GM06990 (cell line): Measurements from ENCODE around the gene S100A5.

ENCODE experiments used
- DNase-seq: peaks from one replicate; pipeline ENCODE4 v3.0.0-alpha.2; 2011; ENCODE audit not compliant: insufficient read length; ENCODE audit errors: extremely low read depth
- H3K27me3 ChIP-seq: replicated peaks from 2 replicates; pipeline ENCODE4 v1.6.0; 2011; ENCODE audit warnings: low read length; ENCODE audit not compliant: control insufficient read depth, insufficient read depth
- H3K36me3 ChIP-seq: 2 replicates; pipeline ENCODE4 v1.5.1; 2011; ENCODE audit warnings: low read length; ENCODE audit not compliant: control insufficient read depth, insufficient read depth
- H3K4me3 ChIP-seq: replicated peaks from 2 replicates; pipeline ENCODE4 v1.5.1; 2011; ENCODE audit warnings: low read depth, mild to moderate bottlenecking, control low read depth, low read length
- CTCF ChIP-seq: IDR thresholded peaks from 2 replicates; pipeline ENCODE4 v1.5.1; 2011; ENCODE audit warnings: low read length, control low read depth, mild to moderate bottlenecking, inconsistent platforms; ENCODE audit not compliant: insufficient read depth, poor library complexity, severe bottlenecking

The S100A5 gene

GRCh38 chr1:153553830-153554541, 13.3 kb upstream of the S100A5 start:
- Histone ChIP-seq H3K36me3 (no peaks in the 10 kb centered on the region), H3K27me3 (no peaks in the 10 kb centered on the region; the same call in 1 of the 2 replicates), H3K4me3 (no peak overlapping the region)
- TF ChIP-seq CTCF: no peak
- DNase-seq: no peak

GRCh38 chr1:153553096-153553495, 12.4 kb upstream of the S100A5 start:
- no peak overlapping the region for H3K4me3 ChIP-seq
- H3K36me3 ChIP-seq: no peaks in the 10 kb centered on the region
- H3K27me3 ChIP-seq: no peaks in the 10 kb centered on the region; the same call in 1 of the 2 replicates
- no peak for TF ChIP-seq CTCF
- no peak for DNase-seq

- Histone ChIP-seq H3K36me3 (no peaks in the 10 kb centered on the region), H3K4me3 (no peak overlapping the region), H3K27me3 (no peaks in the 10 kb centered on the region; the same call in 1 of the 2 replicates)
- no peak for DNase-seq
- no peak for TF ChIP-seq CTCF
Observed at GRCh38 chr1:153552335-153552734, 11.6 kb upstream of the S100A5 start.

GRCh38 chr1:153550827-153551500, 10.2 kb upstream of the S100A5 start:
- no peak for TF ChIP-seq CTCF
- no peak for DNase-seq
- H3K27me3 ChIP-seq: no peaks in the 10 kb centered on the region; the same call in 1 of the 2 replicates
- no peaks in the 10 kb centered on the region for H3K36me3 ChIP-seq
- no peak overlapping the region for H3K4me3 ChIP-seq

- no peaks in the 10 kb centered on the region; the same call in 1 of the 2 replicates for H3K27me3 ChIP-seq
- H3K4me3 ChIP-seq: no peak overlapping the region
- no peak for TF ChIP-seq CTCF
- H3K36me3 ChIP-seq: no peaks in the 10 kb centered on the region
- no peak for DNase-seq
Observed at GRCh38 chr1:153550398-153550758, 9.6 kb upstream of the S100A5 start.
